Measurements from ENCODE around the gene TMEM80.
"Not testable (repeated sequence)": the region's sequence is repeated elsewhere in the genome, so short reads cannot be mapped to it uniquely, and the experiment has no call there.

TMEM80 gene

GRCh38 chr11:680476-680875, 15.1 kb upstream of the TMEM80 start:
- DNase-seq = no peak

- no peak for DNase-seq
Measured at GRCh38 chr11:680970-681369, 14.6 kb upstream of the TMEM80 start.

DNA sequence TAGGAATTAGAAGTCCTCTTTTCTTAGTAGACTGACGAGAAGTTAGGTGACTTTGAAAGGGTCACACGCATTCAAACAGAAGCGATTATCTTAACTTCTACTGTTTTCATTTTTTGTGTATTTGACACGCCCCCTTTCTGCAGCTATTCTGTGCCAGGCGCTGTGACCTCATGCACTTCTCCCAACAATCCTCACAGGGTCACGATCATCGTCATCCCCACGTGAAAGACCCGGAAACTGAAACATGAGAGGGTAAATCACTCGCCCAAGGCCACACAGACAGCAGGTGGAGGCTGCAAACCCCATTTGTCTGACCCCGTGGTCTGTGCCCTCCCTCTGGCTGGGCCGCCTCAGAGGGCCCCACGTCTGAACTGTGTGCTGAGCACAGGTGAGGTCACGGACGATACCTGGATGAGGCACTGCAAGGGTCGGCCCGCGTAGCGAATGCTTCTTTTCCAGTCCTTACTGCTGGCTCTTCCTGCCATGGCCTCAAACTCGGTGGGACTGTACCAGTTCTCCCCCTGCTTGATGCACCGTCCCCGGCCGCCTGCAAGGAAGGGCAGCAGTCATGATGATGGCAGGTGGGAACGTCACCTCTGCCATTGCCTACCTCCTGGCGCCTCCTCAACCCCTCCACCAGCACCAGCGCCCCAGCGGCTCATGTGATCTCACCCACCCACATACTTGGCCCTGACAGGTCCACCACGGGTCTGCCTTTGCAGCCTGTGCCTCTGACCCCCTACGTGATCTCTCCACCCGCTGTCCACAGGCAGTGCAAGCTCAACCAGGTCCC, 9.0 kb upstream of the TMEM80 start:
- no peak for DNase-seq

GRCh38 chr11:687751-688150, 7.9 kb upstream of the TMEM80 start:
- DNase-seq = no peak

DNA sequence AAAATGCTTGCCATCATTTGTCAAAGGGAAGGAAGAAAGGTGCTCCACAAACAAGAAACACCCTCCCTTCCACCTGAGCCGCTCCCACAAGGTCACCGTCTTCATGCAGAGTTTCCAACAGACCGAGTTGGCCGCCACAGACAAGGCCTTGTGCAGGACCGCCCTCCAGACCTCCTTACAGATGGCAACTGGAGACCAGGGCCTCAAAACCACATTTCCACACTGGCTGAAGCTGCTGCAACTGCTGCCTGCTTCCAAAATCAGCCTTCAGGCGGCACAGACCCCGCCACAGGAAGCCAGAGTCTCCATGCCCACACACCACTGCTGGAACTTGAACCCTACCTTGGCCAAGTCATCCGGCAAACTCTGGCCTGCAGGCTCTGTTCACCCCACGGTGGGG, 6.9 kb upstream of the TMEM80 start:
- DNase-seq = no peak

GRCh38 chr11:689625-690024, 6.0 kb upstream of the TMEM80 start:
- DNase-seq = no peak

- DNase-seq = not testable (repeated sequence)
Measured at GRCh38 chr11:690244-690643, 5.4 kb upstream of the TMEM80 start.

- no peak for DNase-seq
Measured at GRCh38 chr11:690738-691633, 4.6 kb upstream of the TMEM80 start.

DNA sequence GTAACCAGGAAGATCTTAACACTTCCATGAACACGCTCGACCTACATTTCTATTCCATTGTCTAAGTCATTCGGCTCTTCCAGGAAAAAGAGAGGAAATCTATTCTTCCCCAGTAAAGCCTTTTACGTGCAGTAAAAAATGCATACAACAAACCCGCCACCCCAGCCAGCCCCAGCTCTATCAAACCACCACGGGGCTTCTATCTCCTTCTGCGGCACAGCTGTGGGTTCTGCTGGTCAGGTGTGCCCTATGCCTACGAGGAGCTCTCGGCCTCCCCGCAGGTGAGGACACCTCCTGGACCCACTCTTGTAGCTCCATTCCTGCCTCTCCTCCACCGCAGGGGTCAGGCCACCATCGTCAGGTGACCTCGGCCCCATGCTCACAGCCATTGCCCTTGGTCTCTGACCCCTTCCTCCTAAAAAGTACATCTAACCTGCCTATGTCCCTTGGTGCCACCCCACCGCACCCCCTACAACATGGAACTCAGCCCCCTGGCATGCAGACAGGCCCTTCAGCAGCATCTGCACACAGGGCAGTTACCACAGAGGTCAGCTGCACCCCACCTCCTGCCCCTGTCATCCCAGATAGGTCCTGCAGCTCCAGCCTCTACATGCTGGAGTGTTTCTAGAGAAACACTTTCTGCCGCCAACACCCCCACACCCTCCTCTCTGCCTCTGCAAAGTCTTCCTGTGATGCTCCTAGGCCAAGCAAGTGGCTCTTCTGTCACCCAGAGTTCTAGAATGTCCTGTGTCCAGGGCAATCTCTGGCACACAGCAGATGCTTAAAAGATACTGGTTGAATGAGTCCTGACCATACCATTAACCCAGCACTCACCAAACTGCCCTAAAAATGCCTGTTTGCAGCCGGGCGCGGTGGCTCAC, 3.7 kb upstream of the TMEM80 start:
- DNase-seq = no peak

- peak; percentile 47 for DNase-seq
Measured at GRCh38 chr11:692824-693414, 2.7 kb upstream of the TMEM80 start.

- no peak for DNase-seq
Measured at GRCh38 chr11:693415-693831, 2.2 kb upstream of the TMEM80 start.

- no peak for DNase-seq
Measured at GRCh38 chr11:693887-694562, 1.6 kb upstream of the TMEM80 start.

- peak; percentile 99 for DNase-seq
Measured at GRCh38 chr11:694563-695287, 891 bp upstream of the TMEM80 start, which contains the start of gene DEAF1. Gene DEAF1, minus strand, starts transcription at chr11:695222. Its CDS starts 175 bp downstream, at chr11:695047.

DNA sequence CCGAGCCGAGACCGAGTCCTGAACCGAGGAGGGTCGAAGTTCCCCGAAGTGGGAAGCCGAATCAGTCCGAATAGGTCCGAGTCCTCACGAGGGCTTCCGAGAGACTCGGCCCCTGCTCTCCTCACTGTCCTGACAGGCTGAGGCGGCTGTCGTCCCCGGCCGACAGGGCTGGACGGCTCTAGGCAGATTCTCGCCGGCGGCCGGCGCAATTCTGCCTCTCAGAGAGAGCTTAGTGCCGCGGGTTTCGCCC, 403 bp upstream of the TMEM80 start:
- DNase-seq = no peak

DNA sequence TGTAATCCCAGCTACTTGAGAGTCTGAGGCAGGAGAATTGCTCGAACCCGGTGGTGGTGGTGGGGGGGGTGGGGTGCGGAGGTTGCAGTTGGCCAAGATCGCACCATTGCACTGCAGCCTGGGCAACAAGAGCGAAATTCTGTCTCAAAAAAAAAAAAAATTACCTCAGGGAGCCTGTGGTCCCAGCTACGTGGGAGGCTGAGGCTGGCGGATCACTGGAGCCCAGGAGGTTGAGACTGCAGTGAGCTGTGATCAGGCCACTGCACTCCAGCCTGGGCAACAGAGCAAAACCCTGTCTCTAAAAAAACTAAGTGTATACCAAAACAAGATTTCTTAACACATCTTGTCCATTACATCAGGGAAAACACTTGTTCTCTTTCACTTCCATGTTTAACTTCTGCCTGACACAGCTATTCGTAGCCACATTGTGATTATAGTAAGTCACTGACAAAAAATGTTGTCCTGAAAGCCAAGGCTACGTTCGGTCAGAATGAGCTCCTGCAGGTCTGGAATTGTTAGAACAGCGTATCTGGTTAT, 1.4 kb downstream of the TMEM80 start:
- no peak for DNase-seq

- DNase-seq = no peak
Measured at GRCh38 chr11:697811-698311, 2.2 kb downstream of the TMEM80 start.

DNA sequence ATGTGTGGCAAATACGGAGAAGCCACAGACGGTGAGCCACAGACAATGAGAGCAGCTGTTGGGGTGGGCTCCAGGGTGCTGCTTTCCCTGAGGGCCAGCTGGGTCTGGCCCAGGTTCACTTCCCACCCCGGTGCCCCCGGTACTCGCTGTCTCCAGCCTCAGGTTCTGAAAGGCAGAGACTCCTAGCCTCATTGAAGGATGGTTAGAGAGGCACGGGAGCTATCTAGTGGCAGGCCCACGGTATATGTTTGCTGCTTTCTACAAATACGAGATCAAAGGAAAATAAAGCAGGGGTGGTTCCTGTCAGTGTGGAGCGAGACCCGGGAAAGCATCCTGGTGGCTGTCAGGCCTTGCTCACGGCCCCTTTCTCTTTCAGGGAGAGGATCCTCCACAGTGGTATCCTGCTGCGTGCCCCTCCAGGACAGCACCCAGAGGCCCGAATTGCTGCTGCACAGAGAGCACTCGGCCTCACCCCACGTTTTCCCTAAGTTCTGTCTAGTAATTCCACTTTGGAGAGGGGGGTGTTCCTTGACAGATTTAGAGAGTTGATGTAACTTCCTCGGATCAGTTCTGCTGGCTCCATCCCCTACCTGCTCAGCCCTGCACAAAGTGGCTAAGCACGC, 3.0 kb downstream of the TMEM80 start:
- no peak for DNase-seq

DNA sequence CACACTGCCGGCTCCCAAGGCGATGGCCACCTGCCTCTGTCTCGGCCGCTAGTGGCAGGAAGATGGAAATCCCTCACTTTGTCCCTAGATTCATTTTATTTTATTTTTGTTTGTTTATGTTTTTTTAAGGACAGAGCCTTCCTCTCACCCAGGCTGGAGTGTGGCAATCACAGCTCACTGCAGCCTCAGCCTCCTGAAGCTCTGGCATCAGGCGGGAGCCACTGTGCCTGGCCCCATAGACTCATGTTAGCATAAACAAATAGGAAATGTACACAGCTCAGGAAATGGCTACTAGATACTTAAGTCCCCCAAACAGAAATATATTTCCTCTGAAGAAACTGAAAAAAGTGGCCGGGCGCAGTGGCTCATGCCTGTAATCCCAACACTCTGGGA, 3.5 kb downstream of the TMEM80 start:
- DNase-seq = no peak

GRCh38 chr11:699753-700152, 4.1 kb downstream of the TMEM80 start:
- no peak for DNase-seq

- no peak for DNase-seq
Measured at GRCh38 chr11:701741-702461, 6.3 kb downstream of the TMEM80 start.

All from effector CD4-positive, alpha-beta T cell (primary cell).